ENCODE results near the gene ITPR3.

ITPR3 gene

DNA sequence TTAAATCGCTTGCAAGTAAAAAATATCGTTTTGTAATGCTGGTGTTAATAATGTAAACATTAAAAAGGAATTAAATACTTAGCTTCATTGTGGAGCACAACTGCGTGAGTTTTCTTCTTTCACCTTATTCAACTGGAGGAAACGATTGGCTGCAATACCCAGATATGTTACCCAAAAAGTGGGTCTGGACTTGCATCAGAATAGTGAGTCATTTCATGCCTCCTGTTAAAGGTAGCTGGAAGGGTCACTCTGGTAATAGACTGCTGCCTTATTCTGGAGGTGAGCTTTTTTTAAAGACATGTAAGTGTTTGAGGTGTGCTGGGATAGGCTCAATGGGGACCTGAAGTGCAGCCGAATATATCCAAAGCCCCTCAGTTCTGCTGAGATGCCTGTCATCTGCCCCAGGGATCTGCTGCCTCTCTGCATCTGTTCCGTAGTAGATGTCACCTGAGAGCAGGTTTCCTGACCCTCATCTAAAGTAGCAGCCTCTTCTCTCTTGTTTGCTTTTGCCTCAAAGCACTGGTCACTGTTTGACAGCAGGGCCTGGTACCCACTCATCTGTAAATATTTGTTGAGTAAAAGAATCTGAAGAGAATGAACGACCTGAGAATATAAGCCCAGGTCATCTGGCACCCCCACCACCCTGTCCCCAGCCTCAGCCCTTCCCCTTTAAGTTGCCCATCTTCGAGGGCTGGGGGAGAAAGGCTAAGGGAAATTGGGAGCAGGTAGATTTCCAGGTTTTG, 95.9 kb downstream of the ITPR3 start:
- no peaks in the 10 kb centered on the region for H3K9me3 Mint-ChIP-seq
- peaks cover 59% of the 10 kb centered on the region for H3K27me3 Mint-ChIP-seq (ENCODE audit: low read depth, poor library complexity)
- TF ChIP-seq, protein P1, sequence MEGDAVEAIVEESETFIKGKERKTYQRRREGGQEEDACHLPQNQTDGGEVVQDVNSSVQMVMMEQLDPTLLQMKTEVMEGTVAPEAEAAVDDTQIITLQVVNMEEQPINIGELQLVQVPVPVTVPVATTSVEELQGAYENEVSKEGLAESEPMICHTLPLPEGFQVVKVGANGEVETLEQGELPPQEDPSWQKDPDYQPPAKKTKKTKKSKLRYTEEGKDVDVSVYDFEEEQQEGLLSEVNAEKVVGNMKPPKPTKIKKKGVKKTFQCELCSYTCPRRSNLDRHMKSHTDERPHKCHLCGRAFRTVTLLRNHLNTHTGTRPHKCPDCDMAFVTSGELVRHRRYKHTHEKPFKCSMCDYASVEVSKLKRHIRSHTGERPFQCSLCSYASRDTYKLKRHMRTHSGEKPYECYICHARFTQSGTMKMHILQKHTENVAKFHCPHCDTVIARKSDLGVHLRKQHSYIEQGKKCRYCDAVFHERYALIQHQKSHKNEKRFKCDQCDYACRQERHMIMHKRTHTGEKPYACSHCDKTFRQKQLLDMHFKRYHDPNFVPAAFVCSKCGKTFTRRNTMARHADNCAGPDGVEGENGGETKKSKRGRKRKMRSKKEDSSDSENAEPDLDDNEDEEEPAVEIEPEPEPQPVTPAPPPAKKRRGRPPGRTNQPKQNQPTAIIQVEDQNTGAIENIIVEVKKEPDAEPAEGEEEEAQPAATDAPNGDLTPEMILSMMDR (IDR thresholded peaks at IDR 0.05): no peak
- H3K27ac Mint-ChIP-seq: peak overlapping the region; percentile 80
- no peak for DNase-seq
- peaks cover 5% of the 10 kb centered on the region for H3K36me3 Mint-ChIP-seq (ENCODE audit: low read depth)
- H3K4me1 Mint-ChIP-seq: peaks cover 36% of the 10 kb centered on the region
- no peak overlapping the region for H3K4me3 Mint-ChIP-seq

DNA sequence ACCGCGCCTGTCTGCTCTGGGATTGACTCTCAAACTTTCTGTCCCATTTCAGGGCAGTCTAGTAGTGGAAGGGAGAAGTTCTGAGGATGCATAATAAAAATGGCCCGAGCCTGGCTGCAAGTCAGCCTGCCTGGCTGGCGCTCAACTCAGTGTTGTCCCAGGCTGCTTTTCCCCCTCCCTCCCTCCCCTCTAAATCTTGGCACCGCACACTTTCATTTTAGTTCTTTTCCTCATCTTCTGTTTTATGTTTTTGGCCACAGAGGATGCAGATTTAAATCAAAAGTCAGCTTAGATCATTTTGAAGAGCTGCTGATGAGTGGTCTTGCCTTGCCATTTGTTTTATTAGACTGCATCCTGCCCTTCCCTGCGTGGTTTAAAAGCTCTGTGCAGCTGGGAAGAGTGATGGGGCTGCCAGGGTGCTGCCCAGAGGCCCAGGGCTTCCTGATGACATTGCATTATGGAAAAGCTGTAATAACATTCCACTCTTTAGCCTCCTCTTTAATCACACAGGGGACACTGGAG, 96.9 kb downstream of the ITPR3 start:
- DNase-seq: no peak
- Mint-ChIP-seq H3K27ac (no peak overlapping the region), H3K27me3 (ENCODE audit: low read depth, poor library complexity) (peaks cover 62% of the 10 kb centered on the region), H3K9me3 (no peaks in the 10 kb centered on the region), H3K4me3 (no peak overlapping the region), H3K36me3 (ENCODE audit: low read depth) (peaks cover 14% of the 10 kb centered on the region), H3K4me1 (peaks cover 34% of the 10 kb centered on the region)
- TF ChIP-seq, protein P1 (IDR thresholded peaks at IDR 0.05): no peak

DNA sequence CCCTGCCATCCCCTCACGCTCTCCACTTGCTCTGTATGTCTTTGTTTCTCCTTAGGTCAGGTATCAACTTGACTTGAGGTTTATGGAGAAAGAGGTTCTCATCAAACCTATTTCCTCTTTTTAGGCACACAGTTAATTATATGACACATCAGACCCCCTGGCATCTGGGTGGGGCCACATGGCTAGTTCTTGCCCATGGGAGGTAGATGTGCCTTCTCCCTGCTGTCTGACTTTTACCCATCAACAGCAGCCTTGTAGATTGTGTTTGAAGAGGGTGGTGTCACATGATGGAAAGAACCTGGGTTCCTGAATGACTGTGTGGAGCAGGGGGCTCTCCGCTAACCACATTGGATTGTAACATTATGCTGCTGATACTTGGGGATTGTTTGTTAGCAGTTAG, 97.6 kb downstream of the ITPR3 start:
- H3K27ac Mint-ChIP-seq: no peak overlapping the region
- H3K36me3 Mint-ChIP-seq (ENCODE audit: low read depth): peaks cover 21% of the 10 kb centered on the region
- no peak for DNase-seq
- H3K27me3 Mint-ChIP-seq (ENCODE audit: low read depth, poor library complexity): peaks cover 62% of the 10 kb centered on the region
- no peaks in the 10 kb centered on the region for H3K9me3 Mint-ChIP-seq
- H3K4me3 Mint-ChIP-seq: no peak overlapping the region
- TF ChIP-seq, protein P1 (IDR thresholded peaks at IDR 0.05): no peak
- H3K4me1 Mint-ChIP-seq: peaks cover 34% of the 10 kb centered on the region

DNA sequence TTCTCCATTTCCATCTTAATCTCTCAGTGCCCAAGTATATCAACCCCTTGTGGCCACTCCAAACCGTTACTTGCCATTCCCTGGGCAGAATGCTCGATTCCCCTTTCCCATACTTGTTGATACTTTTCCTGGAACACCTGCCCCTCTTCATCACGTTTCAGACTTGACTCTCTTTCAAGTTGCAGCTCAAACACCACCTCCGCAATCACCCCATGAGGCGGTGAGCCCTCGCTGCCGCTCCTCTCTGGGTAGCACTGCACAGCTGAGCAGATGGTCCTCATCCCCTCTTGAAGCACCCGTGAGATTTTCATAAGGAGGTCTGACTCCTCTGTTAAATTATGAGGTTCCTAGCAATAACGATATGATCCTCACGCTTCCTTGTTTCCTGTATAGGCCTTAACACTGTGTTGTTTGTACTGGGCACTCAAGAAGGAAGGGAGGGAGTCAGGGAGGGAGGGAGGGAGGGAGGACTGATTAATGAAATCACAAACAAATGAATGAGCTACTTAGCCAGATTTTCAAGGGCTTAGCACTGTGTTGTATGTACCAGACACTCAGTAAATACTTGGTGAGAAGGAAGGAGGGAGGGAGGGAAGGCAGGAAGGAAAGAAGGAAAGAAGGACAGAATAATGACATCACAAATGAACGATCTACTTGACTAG, 98.3 kb downstream of the ITPR3 start:
- Mint-ChIP-seq H3K9me3 (no peaks in the 10 kb centered on the region), H3K36me3 (ENCODE audit: low read depth) (peaks cover 26% of the 10 kb centered on the region), H3K27me3 (ENCODE audit: low read depth, poor library complexity) (peaks cover 66% of the 10 kb centered on the region), H3K4me3 (no peak overlapping the region), H3K27ac (no peak overlapping the region), H3K4me1 (peaks cover 34% of the 10 kb centered on the region)
- TF ChIP-seq, protein P1 (IDR thresholded peaks at IDR 0.05): no peak
- no peak for DNase-seq

DNA sequence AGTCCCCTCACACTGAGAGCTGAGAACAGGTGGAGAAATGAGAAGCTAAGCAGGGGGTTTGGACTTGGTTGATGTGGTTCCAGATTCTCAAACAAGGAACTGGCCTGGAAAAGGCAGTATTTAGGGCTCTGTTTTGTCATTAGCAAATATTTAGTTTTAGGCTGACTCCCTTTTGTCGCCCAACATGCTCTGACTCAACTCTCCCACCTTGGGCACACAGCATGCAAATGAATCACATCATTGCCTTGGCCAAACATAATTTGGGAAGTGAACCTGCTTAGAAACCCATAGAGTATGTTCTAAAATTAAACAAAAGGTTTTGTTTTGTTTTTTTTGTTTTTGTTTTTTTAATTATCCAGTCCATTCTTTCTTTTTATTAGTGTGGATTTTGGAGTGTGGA, 99.9 kb downstream of the ITPR3 start:
- DNase-seq: no peak
- H3K4me3 Mint-ChIP-seq: no peak overlapping the region
- TF ChIP-seq, protein P1 (IDR thresholded peaks at IDR 0.05): no peak

More for the DNA sequence above, 99.9 kb downstream of the ITPR3 start:
- Mint-ChIP-seq H3K27me3 (ENCODE audit: low read depth, poor library complexity) (peaks cover 72% of the 10 kb centered on the region), H3K27ac (no peak overlapping the region), H3K9me3 (no peaks in the 10 kb centered on the region), H3K4me1 (peaks cover 33% of the 10 kb centered on the region), H3K36me3 (ENCODE audit: low read depth) (peaks cover 30% of the 10 kb centered on the region)

All from nephron progenitor cell (in vitro differentiated cells).